ENCODE measurements around the gene DDX20.

DDX20 gene

GRCh38 chr1:111751906-111752575 lies 3.7 kb upstream of the DDX20 start:
- DNase-seq = no peak

GRCh38 chr1:111754984-111755330 lies 744 bp upstream of the DDX20 start:
- DNase-seq = peak; percentile 39 to 50

- DNase-seq = no peak
Measured at GRCh38 chr1:111756124-111756513, 418 bp downstream of the DDX20 start.

GRCh38 chr1:111758373-111758772 lies 2.7 kb downstream of the DDX20 start:
- DNase-seq = no peak

- no peak for DNase-seq
Measured at GRCh38 chr1:111761717-111762116, 6.0 kb downstream of the DDX20 start.

- no peak for DNase-seq
Measured at GRCh38 chr1:111762332-111762731, 6.6 kb downstream of the DDX20 start.

DNA sequence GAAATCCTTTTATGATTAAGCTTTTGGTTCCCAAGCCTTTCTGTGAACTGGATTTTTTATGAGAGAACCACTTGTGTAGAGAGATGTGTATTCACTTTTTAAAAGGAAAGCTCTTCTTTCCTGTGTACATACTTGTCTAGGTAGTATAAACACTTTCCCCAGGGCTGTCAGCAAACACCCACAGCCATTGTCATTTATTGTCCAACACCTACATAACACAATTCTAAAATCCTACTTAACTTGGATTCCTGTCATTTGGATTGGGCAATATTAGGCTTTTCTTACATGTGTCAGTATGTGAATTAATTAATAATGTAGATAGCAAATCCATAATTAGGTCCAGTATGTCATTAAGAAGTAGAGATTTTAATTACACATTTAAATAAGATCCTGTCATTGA lies 12.3 kb downstream of the DDX20 start:
- DNase-seq = no peak

DNA sequence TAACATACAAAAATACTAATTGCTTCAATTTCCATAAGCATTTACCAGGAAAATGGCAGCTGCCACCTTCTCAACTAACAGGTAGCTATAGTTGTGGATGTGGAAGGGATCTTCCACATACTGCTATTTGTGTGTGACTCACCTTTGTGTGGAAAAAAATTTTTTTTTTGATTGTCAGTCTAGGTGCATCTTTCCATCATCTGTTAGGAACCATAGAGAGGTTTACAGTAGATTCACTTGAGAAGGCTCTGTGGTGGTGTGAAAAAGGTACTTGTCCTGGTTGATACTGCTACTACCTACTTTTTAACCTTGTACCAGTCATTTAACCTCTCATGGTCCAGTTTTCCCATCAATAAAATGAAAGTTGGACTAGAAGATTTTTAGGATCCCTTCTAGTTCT lies 12.9 kb downstream of the DDX20 start:
- DNase-seq = no peak

DNA sequence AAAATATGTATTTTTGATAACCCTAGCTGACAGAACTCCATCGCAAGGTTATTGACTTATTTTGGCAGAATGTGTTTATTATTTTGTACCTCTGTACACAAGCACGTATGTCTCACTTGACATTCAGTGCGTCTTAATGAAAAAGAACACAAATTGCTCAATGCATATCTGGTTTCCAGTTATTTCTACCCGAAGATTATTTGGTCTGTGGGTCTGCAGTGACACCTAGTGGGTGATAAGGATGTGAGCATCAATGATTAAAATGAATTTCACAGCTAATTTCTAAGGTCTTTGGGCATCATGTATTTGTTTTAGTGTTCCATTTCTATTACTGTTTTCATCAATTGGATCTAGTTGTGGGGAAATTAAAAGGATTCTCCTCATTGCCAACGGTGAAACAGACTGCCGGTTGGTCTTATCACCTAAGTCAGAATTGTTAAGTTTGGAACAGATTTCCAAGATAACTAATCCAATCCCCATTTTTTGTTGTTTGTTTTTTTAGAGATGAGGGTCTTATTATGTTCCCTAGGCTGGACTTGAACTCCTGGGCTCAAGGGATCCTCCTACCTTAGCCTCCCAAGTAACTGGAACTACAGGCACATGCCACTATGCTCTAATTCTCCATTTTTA lies 13.9 kb downstream of the DDX20 start:
- peak; percentile 11 to 33 for DNase-seq

- DNase-seq = no peak
Measured at GRCh38 chr1:111770916-111771315, 15.2 kb downstream of the DDX20 start.

GRCh38 chr1:111775966-111776365 lies 20.3 kb downstream of the DDX20 start:
- DNase-seq = no peak

- DNase-seq = no peak
Measured at GRCh38 chr1:111776391-111776790, 20.7 kb downstream of the DDX20 start.

- no peak for DNase-seq
Measured at GRCh38 chr1:111776861-111777260, 21.2 kb downstream of the DDX20 start.

GRCh38 chr1:111777301-111777700 lies 21.6 kb downstream of the DDX20 start:
- DNase-seq = no peak

- DNase-seq = no peak
Measured at GRCh38 chr1:111778066-111778465, 22.4 kb downstream of the DDX20 start.

GRCh38 chr1:111778541-111779051 lies 22.9 kb downstream of the DDX20 start:
- DNase-seq = no peak

DNA sequence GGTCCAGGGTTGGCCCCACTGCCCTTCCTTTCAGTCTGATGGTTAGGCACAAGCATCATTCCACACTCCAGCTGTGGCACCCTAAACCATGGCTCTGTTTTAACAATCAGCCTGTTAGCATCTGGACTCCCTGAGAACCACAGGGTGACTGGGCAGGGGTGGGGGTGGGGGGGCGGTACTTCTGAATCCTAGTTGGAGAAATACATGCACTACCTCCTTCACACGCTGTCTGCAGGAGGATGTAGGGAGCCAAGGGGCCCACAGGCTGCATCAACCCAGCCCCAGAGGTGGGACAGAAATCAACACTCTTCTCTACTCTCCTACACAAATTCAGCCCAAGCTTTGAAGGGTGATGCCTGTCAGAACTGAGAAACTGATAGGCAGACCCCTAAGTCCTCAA lies 23.8 kb downstream of the DDX20 start:
- DNase-seq = no peak

DNA sequence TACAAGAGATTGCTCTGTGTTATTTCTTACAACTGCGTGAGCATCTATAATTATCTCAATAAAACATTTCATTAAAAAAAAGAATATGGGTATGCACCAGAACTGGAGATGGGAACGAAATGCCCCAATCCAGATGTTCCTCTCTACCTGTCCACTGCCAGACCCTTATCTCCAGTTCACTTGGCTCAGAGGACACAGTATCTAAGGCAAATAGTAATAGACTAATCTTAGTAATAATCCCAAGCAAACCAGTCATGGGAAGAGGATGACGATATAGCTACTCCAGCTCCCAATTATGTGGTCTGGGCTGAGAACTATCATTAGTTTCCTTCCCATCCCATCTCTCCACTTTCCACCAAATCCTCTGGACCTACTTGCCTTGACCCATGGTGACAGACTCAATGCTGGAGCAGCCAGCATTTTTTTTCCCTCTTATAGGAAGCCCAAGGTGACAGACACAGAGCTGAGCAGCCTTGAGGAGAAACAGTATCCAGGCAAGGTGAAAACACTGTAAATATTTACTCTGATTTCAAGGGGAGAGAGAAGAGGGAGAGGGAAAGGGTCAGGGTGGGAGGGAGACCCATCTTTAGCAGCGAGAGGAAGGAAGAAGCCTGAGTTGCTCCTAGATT lies 28.7 kb downstream of the DDX20 start:
- no peak for DNase-seq

GRCh38 chr1:111786669-111787207 lies 31.0 kb downstream of the DDX20 start:
- DNase-seq = no peak

DNA sequence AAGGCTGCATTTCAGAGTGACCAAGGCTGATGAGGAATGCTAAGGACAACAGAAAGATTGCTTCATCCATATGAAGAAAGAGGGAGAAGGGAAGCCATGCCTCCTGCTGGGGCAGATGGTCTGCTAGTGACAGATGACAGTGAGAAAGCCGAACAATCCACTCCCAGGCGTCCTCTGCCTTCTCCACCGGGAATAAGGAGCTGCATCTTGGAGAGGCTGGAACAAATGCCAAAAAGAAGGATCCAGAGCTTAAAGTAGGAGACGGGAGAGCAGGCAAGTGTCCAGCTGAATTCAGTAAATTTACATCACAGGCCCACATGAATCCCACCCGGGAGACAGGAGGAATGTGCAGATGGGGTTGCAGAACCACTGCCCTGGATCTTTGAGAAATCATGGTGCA lies 33.4 kb downstream of the DDX20 start:
- DNase-seq = no peak

DNA sequence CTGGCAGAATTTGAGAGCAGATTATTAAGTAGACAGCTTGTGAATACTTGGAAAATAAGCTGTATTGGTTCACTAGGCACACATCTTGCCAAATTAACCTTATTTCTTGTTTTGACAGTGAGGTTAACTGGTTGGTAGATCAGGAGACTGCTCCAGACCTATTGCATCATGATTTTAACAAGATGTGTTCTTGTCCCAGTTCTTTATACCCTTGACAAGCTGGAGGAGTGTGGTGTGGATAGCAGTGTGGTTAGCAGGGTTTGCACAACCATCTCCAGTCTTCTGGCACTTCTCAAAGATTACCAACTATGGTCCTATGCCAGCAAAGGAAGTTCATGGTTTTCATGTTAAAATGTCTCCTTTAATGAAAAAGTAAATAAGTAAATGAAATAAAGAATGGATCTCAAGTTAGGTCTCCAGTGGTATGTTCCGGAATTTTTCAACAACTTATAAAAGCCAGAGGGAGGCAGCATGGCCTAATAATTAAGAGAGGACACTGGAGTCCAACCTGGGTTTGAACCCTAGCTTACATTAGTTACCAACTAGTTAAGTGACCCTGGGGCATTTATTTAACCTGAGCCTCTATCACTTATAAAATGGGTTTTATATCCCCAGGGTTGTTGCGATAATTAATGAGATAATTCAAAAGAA lies 34.1 kb downstream of the DDX20 start:
- DNase-seq = no peak

GRCh38 chr1:111791776-111792175 lies 36.1 kb downstream of the DDX20 start:
- DNase-seq = no peak

GRCh38 chr1:111792249-111792648 lies 36.5 kb downstream of the DDX20 start:
- no peak for DNase-seq

GRCh38 chr1:111793923-111794322 lies 38.2 kb downstream of the DDX20 start:
- DNase-seq = no peak
